ENCODE results near the gene BNC2.

BNC2 gene

GRCh38 chr9:16628413-16628812 lies 242.1 kb downstream of the BNC2 start:
- no peak for DNase-seq

- DNase-seq, result no peak
These were observed 242.5 kb downstream of the BNC2 start for GRCh38 chr9:16627967-16628366.

- DNase-seq, result no peak
These were observed 242.9 kb downstream of the BNC2 start for GRCh38 chr9:16627521-16627920.

- peak in 1 of 58 donors; percentile 6 for DNase-seq
These were observed 243.8 kb downstream of the BNC2 start for GRCh38 chr9:16626577-16627130.

- DNase-seq, result no peak
These were observed 244.7 kb downstream of the BNC2 start for GRCh38 chr9:16625811-16626210.

DNA sequence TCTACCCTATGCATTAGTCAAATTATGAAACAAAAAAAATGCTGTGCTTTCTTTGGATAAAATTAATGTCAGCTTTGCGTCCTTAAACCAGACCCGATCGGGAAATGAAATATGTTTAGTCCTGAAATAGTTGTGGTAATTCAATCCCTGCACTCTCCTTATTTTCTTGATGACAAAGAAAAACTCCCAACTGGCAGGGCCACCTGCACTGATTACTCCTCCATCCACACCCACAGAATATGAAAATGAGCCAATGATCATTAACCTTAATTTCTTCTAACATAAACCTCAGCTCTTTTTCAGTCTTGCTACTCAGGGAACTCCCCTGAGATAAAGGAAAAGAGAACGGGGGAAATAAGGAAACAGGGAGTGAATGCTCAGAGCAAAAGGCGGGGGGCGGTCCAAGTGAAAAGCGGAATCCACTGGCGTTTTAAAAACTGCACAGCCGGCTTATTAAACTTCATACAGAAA lies 245.3 kb downstream of the BNC2 start:
- no peak for DNase-seq

DNA sequence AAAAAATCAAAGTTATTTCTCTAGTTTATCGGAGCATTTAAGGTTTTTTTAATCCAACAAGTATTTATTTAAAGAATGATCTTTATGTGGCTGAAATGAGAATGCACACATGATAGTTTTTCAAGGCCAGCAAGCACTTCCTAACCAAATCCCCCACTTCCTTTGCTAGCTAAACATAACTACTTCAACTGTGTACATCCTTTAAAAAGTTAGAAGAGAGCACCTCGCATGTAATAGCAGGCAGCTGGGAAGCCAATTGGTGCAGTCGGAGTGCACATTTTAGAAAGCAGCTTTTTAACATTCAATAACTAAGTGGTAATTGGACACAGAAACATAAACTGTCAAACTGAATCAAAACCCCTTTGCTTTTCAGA lies 245.7 kb downstream of the BNC2 start:
- no peak for DNase-seq

DNA sequence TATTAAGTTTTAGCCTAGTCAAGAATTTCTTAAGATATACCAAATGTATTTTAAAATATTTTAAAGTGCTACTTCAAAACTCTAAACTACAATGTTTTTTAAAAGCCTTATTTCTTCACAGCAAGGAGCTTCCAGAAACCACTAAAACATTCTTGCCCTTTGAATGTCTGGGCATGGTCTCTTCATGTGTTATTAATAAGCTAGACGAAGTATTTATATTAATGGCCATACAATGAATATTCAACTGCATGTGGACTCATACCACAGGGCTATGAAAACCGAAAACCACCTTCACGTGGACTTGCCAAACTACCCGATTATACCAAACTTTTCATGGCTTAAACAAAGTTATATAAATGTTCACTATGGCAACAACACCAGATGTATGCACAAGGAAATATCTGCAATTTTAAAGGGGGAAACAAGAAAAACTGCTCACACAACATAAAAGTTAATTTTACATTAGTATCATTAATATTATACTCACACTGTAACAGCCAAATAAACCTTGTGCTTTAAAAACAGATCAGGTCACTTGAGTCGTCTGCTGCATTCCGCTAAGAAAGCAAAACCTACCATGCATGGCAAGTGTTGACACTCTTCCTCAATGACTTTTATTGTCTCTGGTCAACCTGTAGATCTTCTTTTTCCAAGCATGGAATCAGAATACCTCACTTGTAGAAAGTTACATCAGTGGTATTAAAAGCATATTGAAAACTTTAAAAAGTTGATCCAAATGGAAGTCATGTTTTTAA lies 246.3 kb downstream of the BNC2 start:
- DNase-seq, result no peak

DNA sequence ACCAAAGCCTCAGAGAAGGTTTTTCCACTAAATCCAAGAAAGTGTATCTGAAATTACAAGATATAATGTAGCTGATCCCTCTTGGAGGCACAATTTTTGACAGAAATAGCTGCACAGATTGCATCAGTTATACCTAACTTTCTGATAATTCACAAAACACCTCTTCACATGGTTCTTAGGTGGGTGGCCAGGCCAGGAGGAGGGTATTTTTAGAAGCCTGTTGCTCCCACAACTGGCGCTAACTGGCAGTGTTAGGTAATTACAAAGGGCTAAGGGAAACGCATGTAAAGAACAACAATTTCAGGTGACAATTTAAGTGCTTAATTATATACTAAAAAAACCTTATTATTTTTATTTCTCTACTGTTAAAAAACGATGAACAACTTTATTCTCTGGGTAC lies 247.9 kb downstream of the BNC2 start:
- no peak for DNase-seq

DNA sequence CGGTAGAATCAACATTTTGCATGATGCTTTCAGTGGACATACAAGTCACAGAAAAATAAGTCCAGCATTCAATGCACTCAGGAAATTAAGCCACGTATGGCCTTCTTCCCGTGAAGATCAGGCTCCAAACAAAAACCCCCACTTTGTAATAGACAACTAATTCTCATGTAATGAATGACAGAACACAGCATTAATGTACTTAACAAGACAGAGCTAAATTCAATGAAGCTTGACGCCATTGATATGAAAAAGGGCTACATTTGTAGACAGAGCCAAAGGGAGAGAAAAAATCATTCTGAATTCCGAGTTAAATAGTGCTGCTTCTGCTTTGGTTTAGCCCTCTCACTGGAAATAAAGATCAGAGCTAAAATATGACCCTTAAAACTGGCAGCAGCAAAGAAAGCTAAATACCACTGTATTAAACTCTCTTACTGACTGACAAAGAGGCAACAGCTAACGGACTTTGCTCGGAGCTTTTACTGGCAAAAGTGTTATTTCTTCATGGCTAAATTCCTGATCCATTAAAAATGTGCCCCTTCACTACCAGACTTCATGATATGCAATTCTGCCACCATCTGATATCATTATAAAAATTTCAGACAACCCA lies 250.5 kb downstream of the BNC2 start:
- no peak for DNase-seq

GRCh38 chr9:16619402-16619801 lies 251.1 kb downstream of the BNC2 start:
- DNase-seq, result no peak

GRCh38 chr9:16618524-16618923 lies 251.9 kb downstream of the BNC2 start:
- no peak for DNase-seq

DNA sequence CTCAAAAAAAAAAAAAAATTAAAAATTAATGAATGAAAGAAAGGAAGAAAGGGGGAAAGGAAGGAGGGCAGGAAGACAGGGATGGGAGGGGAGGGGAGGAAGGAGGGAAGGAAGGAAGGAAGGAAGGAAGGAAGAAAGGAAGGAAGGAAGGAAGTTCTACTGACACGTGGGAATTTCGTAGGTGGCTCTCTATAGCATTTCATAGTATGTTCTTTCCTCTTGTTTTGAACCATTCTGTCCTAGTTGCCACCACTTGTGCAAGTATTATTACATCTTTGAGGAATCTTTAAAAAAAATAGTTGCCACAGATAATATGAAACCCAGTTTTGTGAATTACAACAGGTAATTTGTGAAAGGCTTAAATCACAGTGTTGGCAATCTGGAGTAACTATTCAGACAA lies 253.8 kb downstream of the BNC2 start:
- DNase-seq, result no peak

GRCh38 chr9:16615451-16615850 lies 255.0 kb downstream of the BNC2 start:
- no peak for DNase-seq

- no peak for DNase-seq
These were observed 256.9 kb downstream of the BNC2 start for GRCh38 chr9:16613605-16614004.

DNA sequence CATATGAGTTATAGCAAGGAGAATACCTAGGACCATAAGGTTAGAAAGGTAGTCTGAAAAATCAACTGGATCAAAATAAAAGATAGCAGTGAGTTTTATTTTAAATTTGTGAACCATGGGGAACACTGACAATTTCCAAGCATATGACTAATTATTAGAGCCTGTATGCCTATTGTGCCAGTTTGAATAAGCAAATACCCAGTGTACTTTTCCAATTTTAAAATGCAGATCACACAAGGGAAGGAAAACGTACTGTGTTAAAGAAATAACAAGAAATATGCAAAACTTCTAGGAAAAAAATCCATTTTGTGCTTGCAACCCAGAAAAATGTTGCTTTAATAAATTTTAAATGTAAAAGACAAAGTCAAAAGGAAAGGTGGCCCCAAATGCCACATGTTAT lies 257.4 kb downstream of the BNC2 start:
- no peak for DNase-seq

DNA sequence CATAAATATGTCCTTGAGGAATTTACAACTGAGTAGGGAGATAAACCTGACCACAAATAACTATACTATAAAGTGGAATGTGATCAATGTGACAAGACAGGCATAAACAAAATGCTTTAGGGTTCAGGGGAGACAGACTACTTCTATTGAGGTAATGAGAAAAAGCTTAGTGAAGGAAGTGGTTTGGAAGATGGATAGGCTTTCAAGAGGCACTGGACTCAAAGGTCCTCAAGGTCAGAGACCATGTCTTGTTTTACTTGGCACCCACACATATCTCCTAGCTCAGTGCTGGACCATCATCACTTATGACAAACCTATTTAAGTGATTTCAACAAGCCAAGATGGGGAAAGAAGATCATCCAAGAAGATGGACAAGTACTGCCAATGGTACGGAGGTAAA lies 257.8 kb downstream of the BNC2 start:
- DNase-seq, result no peak

DNA sequence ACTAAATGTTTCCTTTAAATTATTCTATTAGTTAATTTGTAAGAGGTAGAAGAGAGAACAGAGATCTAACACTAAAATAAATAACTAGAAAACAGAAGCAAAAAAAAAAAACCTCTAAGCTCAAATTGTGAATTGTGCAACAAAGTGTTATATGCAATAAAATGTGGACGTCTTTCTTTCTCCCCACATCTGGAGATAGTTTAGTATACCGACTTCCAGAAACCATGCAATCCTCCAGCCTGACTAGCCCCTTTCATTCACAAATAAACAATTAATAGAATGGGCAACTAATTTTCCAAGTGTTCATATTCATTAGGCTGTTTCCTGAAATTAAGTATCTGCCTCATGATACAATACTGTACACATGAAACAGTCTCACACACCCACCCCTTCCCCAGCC lies 258.5 kb downstream of the BNC2 start:
- no peak for DNase-seq

GRCh38 chr9:16611001-16611400 lies 259.5 kb downstream of the BNC2 start:
- DNase-seq, result no peak

DNA sequence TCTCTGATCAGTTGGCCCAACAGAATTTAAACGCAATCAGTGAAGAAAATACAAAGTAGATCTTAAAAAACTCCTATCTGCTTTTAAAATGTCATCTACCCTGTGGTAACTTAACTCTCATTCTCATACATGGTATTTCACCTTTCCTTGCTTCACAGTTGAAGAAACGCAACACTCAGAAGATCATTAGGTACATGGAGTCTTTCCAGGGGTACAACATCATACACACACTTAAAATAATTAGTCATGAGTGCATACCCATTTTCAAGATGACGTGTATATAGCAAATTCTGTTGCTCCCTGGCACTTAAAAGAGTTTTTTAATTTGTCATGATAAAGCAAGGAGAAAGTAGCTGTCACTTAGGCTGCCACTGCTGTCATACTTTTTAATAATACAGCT lies 259.9 kb downstream of the BNC2 start:
- no peak for DNase-seq

DNA sequence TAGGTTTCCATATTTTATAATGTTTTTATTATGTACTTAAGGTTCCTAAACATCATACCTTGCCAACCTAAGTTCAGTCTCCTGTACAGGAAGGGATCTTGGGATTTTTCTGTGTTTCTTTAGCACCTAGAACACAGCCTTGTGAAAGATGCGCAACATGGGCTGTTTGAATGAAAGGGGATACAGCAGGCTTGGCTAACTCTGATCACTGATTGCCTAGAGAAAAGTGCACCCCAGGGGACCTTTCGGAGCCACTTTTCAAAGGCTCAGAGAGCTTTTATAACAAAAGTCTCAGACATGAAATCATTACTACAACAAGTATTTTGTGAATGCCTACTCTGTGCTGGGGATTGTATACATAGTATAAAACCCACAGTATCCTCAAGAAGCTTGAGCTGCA lies 261.6 kb downstream of the BNC2 start:
- no peak for DNase-seq

DNA sequence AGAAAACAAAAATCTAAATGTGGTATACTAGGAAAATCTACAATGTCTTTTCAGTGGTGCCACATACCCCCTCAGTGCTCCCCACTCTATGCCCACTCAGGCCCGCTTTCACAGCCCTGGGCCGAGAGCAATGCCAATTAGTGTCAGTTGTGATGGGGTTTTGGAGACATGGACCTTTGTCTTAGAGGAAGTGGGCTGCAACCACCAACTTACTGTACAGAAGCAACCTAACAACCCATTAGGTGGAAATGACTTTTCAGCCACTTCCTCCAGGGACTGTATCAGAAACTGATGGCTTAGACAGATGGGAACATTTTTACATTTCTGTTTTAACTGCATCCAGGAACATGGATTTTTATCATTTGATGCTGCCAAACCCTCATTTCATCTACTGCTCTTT lies 268.0 kb downstream of the BNC2 start:
- DNase-seq, result no peak

DNA sequence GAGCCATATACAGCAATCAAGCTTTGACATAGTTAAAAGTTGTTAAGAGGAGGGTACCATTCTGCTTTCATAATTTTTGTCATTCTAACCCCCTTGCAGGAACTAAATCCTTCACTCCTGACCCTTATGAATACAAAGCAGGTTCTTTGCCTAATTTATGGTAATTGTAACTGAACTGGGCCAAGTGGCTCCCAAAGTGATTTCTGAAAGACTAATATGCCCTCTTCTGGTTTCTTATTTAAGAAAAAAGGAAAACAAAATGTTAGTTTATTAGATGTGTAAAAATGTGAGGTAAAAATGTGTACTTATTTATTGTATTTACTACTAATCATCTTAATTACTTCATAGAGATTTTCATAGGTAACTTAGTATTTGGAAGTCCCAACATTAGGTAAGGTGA lies 268.5 kb downstream of the BNC2 start:
- DNase-seq, result no peak
